ENCODE data around the gene SORT1. TPM values are rescaled to one million over a fixed set of nuclear protein-coding genes. Genes with fewer than 3 reads are reported as not detected.

Gene SORT1
- total and polyA plus RNA-seq, 2 of the 13 experiments (the other 11 are each of a cell fraction or from before 2014, with no cell fraction given), result 32.4 to 93.0 TPM

DNA sequence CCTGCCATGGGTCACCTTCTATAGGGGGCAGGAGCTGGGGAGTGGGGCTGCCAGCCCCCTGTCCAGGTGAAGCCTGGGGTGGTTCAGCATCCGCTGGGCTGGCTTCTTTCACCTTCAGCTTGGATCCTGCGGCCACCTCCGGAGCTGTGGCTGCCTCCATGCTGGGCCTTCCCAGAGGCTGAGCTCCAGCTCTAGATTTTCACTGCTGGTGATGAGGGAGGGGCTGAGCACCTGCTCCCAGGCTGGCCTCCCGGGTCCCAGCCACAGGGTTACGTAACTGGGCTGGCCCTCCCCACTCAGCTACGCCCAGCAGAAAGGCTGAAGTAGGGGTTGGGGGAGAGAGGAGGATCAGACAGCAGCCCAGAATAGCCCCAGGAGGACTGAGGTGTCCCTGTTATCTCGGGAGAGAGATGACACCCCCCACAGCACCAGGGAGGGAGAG, 90.9 kb downstream of the SORT1 start, which contains the start of gene MYBPHL (continued):
- TF ChIP-seq ZNF235 (CRISPR knock-in tag; IDR thresholded peaks at IDR 0.05; ENCODE audit: borderline replicate concordance), result no peak
- no peak for TF ChIP-seq RBAK (CRISPR knock-in tag; IDR thresholded peaks at IDR 0.05)
- peak; percentile 50; the same call in 1 of the 2 replicates for TF ChIP-seq ZNF550 (CRISPR knock-in tag; IDR thresholded peaks at IDR 0.05; ENCODE audit: borderline replicate concordance)
- TF ChIP-seq PHB2 (IDR thresholded peaks at IDR 0.05; ENCODE audit: partially characterized antibody), result no peak
- TF ChIP-seq ZNF546 (CRISPR knock-in tag; conservative IDR thresholded peaks at IDR 0.05), result no peak
- TF ChIP-seq NONO (IDR thresholded peaks at IDR 0.05), result no peak
- TF ChIP-seq NONO (CRISPR knock-in tag; conservative IDR thresholded peaks at IDR 0.05), result no peak; the same call in 1 of the 2 replicates
- no peak for TF ChIP-seq TBX3 (IDR thresholded peaks at IDR 0.05; ENCODE audit: borderline replicate concordance)
- TF ChIP-seq, protein P1, sequence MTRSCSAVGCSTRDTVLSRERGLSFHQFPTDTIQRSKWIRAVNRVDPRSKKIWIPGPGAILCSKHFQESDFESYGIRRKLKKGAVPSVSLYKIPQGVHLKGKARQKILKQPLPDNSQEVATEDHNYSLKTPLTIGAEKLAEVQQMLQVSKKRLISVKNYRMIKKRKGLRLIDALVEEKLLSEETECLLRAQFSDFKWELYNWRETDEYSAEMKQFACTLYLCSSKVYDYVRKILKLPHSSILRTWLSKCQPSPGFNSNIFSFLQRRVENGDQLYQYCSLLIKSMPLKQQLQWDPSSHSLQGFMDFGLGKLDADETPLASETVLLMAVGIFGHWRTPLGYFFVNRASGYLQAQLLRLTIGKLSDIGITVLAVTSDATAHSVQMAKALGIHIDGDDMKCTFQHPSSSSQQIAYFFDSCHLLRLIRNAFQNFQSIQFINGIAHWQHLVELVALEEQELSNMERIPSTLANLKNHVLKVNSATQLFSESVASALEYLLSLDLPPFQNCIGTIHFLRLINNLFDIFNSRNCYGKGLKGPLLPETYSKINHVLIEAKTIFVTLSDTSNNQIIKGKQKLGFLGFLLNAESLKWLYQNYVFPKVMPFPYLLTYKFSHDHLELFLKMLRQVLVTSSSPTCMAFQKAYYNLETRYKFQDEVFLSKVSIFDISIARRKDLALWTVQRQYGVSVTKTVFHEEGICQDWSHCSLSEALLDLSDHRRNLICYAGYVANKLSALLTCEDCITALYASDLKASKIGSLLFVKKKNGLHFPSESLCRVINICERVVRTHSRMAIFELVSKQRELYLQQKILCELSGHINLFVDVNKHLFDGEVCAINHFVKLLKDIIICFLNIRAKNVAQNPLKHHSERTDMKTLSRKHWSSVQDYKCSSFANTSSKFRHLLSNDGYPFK (CRISPR knock-in tag; IDR thresholded peaks at IDR 0.05; ENCODE audit: borderline replicate concordance), result no peak
- no peak for TF ChIP-seq GPN1 (CRISPR knock-in tag; IDR thresholded peaks at IDR 0.05; ENCODE audit: borderline replicate concordance)
- no peak for TF ChIP-seq ZNF253 (CRISPR knock-in tag; IDR thresholded peaks at IDR 0.05; ENCODE audit: borderline replicate concordance)
- no peak for TF ChIP-seq ZNF75D (CRISPR knock-in tag; IDR thresholded peaks at IDR 0.05; ENCODE audit: borderline replicate concordance)
- TF ChIP-seq PRPF4 (IDR thresholded peaks at IDR 0.05; ENCODE audit: low read depth, low read length, poor library complexity, severe bottlenecking), result no peak
- TF ChIP-seq, protein P2, sequence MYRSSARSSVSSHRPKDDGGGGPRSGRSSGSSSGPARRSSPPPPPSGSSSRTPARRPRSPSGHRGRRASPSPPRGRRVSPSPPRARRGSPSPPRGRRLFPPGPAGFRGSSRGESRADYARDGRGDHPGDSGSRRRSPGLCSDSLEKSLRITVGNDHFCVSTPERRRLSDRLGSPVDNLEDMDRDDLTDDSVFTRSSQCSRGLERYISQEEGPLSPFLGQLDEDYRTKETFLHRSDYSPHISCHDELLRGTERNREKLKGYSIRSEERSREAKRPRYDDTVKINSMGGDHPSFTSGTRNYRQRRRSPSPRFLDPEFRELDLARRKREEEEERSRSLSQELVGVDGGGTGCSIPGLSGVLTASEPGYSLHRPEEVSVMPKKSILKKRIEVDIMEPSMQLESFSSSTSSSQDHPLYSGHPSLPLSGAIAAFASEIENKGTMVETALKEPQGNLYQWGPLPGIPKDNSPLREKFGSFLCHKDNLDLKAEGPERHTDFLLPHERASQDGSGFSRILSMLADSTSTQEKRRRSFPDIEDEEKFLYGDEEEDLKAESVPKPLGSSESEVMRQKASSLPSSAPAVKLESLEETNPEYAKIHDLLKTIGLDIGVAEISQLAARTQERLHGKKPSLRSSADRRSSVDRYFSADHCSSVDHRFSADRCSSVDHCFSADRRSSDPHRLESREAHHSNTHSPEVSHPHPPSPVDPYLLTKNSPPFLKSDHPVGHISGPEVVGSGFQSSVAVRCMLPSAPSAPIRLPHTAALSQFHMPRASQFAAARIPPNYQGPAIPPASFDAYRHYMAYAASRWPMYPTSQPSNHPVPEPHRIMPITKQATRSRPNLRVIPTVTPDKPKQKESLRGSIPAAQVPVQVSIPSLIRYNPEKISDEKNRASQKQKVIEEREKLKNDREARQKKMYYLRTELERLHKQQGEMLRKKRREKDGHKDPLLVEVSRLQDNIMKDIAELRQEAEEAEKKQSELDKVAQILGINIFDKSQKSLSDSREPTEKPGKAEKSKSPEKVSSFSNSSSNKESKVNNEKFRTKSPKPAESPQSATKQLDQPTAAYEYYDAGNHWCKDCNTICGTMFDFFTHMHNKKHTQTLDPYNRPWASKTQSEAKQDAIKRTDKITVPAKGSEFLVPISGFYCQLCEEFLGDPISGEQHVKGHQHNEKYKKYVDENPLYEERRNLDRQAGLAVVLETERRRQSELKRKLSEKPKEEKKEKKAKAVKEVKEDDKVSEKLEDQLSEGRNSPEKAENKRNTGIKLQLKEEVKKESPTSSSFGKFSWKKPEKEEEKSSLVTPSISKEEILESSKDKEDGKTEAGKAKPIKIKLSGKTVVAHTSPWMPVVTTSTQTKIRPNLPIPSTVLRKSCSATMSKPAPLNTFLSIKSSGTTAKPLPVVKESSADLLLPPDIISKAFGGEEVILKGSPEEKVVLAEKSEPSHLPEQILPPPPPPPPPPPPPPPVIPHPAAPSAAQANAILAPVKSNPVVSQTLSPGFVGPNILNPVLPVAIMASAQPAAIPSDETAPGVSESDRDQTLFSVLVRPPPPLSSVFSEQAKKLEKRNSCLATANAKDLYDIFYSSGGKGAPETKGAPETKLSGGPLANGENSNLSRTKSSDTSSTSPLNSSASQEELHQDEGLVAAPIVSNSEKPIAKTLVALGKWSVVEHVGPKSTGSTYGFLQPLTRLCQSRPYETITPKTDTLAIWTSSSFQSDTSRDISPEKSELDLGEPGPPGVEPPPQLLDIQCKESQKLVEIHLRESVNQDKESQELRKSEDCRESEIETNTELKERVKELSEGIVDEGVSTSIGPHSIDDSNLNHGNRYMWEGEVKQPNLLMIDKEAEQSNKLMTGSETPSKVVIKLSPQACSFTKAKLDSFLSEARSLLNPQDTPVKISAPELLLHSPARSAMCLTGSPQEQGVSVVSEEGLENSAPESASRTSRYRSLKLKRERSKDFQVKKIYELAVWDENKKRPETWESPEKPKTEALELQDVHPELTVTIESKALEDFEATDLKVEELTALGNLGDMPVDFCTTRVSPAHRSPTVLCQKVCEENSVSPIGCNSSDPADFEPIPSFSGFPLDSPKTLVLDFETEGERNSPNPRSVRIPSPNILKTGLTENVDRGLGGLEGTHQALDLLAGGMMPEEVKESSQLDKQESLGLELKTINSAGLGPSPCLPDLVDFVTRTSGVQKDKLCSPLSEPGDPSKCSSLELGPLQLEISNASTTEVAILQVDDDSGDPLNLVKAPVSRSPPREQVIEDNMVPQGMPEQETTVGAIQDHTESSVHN (CRISPR knock-in tag; IDR thresholded peaks at IDR 0.05), result no peak
